IMR-90 (cell line): Measurements from ENCODE around the gene LINS1. TPM values are rescaled to one million over a fixed set of nuclear protein-coding genes. Genes with fewer than 3 reads are reported as not detected.

Experiments
- ATAC-seq: fragments of 200-7000 bp; cut with Tn5 transposase; 2 replicates; pipeline ENCODE4 v1.9.1; 2020; ENCODE audit warnings: low read depth, mild to moderate bottlenecking, moderate library complexity
- BruUV-seq: library from RNA; stranded (reverse); fragments of 400-500 nt; replicated peaks from 2 replicates; lab custom pipeline; 2021; lab: Mats Ljungman, UMichigan
- CTCF ChIA-PET: fragments of 300-600 bp; formaldehyde crosslinking; extraction: SDS; loops from one replicate; lab custom pipeline; 2021; ENCODE audit warnings: antibody characterized with exemption; lab: Yijun Ruan, JAX
- POLR2A ChIA-PET: fragments of 300-600 bp; sonication (Branson Sonifier 250); formaldehyde crosslinking; loops from one replicate; lab custom pipeline; 2022; ENCODE audit warnings: antibody characterized with exemption; ENCODE audit not compliant: unreplicated experiment; lab: Charles Lee
- DNase-seq: peaks from one replicate; pipeline ENCODE4 v3.0.0; 2013
- H2AFZ ChIP-seq: replicated peaks from 2 replicates; pipeline ENCODE3; 2013; ENCODE audit warnings: low read length, mild to moderate bottlenecking; ENCODE audit not compliant: poor library complexity
- H2AK5ac ChIP-seq: 2 replicates; pipeline ENCODE4 v1.6.1; 2013; ENCODE audit warnings: low read depth, low read length, inconsistent platforms
- H2AK9ac ChIP-seq: replicated peaks from 2 replicates; pipeline ENCODE3; 2013; ENCODE audit warnings: mild to moderate bottlenecking, low read depth, low read length, moderate library complexity; ENCODE audit not compliant: poor library complexity
- H2BK120ac ChIP-seq: 2 replicates; pipeline ENCODE4 v1.6.1; 2013; ENCODE audit warnings: low read depth, low read length, inconsistent platforms
- H2BK15ac ChIP-seq: 3 replicates; pipeline ENCODE4 v1.6.1; 2013; ENCODE audit warnings: low read depth, low read length, inconsistent platforms
- H2BK20ac ChIP-seq: 2 replicates; pipeline ENCODE4 v1.6.1; 2013; ENCODE audit warnings: low read depth, mild to moderate bottlenecking, inconsistent platforms, low read length, moderate library complexity
- H2BK5ac ChIP-seq: 2 replicates; pipeline ENCODE4 v1.6.1; 2013; ENCODE audit warnings: mild to moderate bottlenecking, low read depth, low read length, inconsistent platforms; ENCODE audit not compliant: poor library complexity, severe bottlenecking
- H3K14ac ChIP-seq: replicated peaks from 2 replicates; pipeline ENCODE4 v1.6.1; 2013; ENCODE audit warnings: low read depth, low read length, inconsistent platforms
- H3K18ac ChIP-seq: 2 replicates; pipeline ENCODE4 v1.6.1; 2013; ENCODE audit warnings: low read depth, low read length, control low read depth
- H3K23ac ChIP-seq: 2 replicates; pipeline ENCODE4 v1.6.1; 2013; ENCODE audit warnings: low read depth, low read length, inconsistent platforms
- H3K27ac ChIP-seq: 2 replicates; pipeline ENCODE4 v1.5.1; 2013; ENCODE audit warnings: mild to moderate bottlenecking, control low read depth, low read length; ENCODE audit not compliant: insufficient read depth
- H3K27me3 ChIP-seq: 2 replicates; pipeline ENCODE4 v1.6.1; 2013; ENCODE audit warnings: low read length; ENCODE audit not compliant: control insufficient read depth, insufficient read depth
- H3K36me3 ChIP-seq: 2 replicates; pipeline ENCODE4 v1.6.1; 2013; ENCODE audit warnings: low read length, mixed read lengths; ENCODE audit not compliant: control insufficient read depth, insufficient read depth
- H3K4ac ChIP-seq: 2 replicates; pipeline ENCODE4 v1.6.1; 2013; ENCODE audit warnings: low read depth, low read length, inconsistent platforms
- H3K4me1 ChIP-seq: 2 replicates; pipeline ENCODE4 v1.6.1; 2013; ENCODE audit warnings: low read length, mixed read lengths; ENCODE audit not compliant: control insufficient read depth, insufficient read depth
- H3K4me2 ChIP-seq: 2 replicates; pipeline ENCODE4 v1.6.1; 2013; ENCODE audit warnings: low read depth, mild to moderate bottlenecking, control low read depth, low read length, moderate library complexity
- H3K4me3 ChIP-seq: 2 replicates; pipeline ENCODE4 v1.5.1; 2013; ENCODE audit warnings: low read depth, mild to moderate bottlenecking, control low read depth, low read length, moderate library complexity; ENCODE audit not compliant: insufficient read depth
- H3K56ac ChIP-seq: 2 replicates; pipeline ENCODE4 v1.6.1; 2013; ENCODE audit warnings: low read length, inconsistent platforms; ENCODE audit not compliant: insufficient read depth; ENCODE audit errors: extremely low read depth
- H3K79me1 ChIP-seq, 2 experiments: 2 replicates each; pipeline ENCODE4 v1.6.1; 2013; ENCODE audit warnings: low read length in 2 of 2, inconsistent platforms in 1 of 2, low read depth in 1 of 2
- H3K9ac ChIP-seq: 2 replicates; pipeline ENCODE4 v1.6.1; 2013; ENCODE audit warnings: low read depth, low read length, control low read depth
- H3K9me1 ChIP-seq: 2 replicates; pipeline ENCODE4 v1.6.1; 2013; ENCODE audit warnings: low read length, inconsistent platforms; ENCODE audit not compliant: insufficient read depth
- H3K9me3 ChIP-seq: 2 replicates; pipeline ENCODE4 v1.6.1; 2013; ENCODE audit warnings: low read length; ENCODE audit not compliant: control insufficient read depth, insufficient read depth
- H4K20me1 ChIP-seq: 2 replicates; pipeline ENCODE4 v1.6.1; 2013; ENCODE audit warnings: low read length, inconsistent platforms; ENCODE audit not compliant: insufficient read depth
- H4K5ac ChIP-seq: 2 replicates; pipeline ENCODE4 v1.6.1; 2013; ENCODE audit warnings: mild to moderate bottlenecking, low read depth, low read length, control low read depth
- H4K8ac ChIP-seq, 2 experiments: 2 replicates each; pipeline ENCODE4 v1.6.1; 2013; ENCODE audit warnings: low read depth in 2 of 2, low read length in 2 of 2, control low read depth in 1 of 2, inconsistent platforms in 1 of 2
- H4K91ac ChIP-seq: 2 replicates; pipeline ENCODE4 v1.6.1; 2013; ENCODE audit warnings: low read depth, low read length, inconsistent platforms; ENCODE audit not compliant: insufficient read depth
- BHLHE40 ChIP-seq: fragments of 150-350 bp; IDR thresholded peaks from 2 replicates; pipeline ENCODE4 v1.6.1; 2016; ENCODE audit warnings: mild to moderate bottlenecking, low read depth, low read length
- CHD1 ChIP-seq: IDR thresholded peaks from 2 replicates; pipeline ENCODE4 v1.6.1; 2012; ENCODE audit warnings: low read depth, low read length, improper control_type of control experiment
- FOS ChIP-seq: fragments of 150-350 bp; IDR thresholded peaks from 2 replicates; pipeline ENCODE4 v1.6.1; 2016; ENCODE audit warnings: low read depth, low read length
- MAZ ChIP-seq: IDR thresholded peaks from 2 replicates; pipeline ENCODE4 v1.6.1; 2012; ENCODE audit warnings: low read depth, mild to moderate bottlenecking, low read length, improper control_type of control experiment, moderate library complexity, borderline replicate concordance
- POLR2A ChIP-seq: IDR thresholded peaks from 2 replicates; pipeline ENCODE4 v1.6.1; 2012; ENCODE audit warnings: mild to moderate bottlenecking, low read depth, low read length
- RFX5 ChIP-seq: IDR thresholded peaks from 2 replicates; pipeline ENCODE4 v1.8.0; 2012; ENCODE audit warnings: low read depth, mild to moderate bottlenecking, low read length, moderate library complexity
- SMC3 ChIP-seq: fragments of 150-350 bp; IDR thresholded peaks from 2 replicates; pipeline ENCODE4 v1.6.1; 2016; ENCODE audit warnings: low read depth, mild to moderate bottlenecking, antibody characterized with exemption, low read length, moderate library complexity
- WGBS, 2 experiments: methylation state at CpG; one replicate each; pipeline versions ENCODE4 v1.1.5 to v1.1.7; 2013; ENCODE audit warnings: missing lambda C conversion rate in 2 of 2; ENCODE audit not compliant: insufficient read length in 1 of 2; ENCODE audit errors: extremely low coverage in 2 of 2; 5-methylcytosine and 5-hydroxymethylcytosine counted together
- dilution Hi-C: fragments of 300-500 bp; cut with HindIII; formaldehyde crosslinking; loops from one replicate; pipeline ENCODE4 v1.14.3; 2018; ENCODE audit warnings: low sequenced_read_pairs; ENCODE audit not compliant: unreplicated experiment
- in situ Hi-C: fragments of 300-500 bp; cut with MboI; formaldehyde crosslinking; loops from 3 replicates; pipeline ENCODE4 v1.14.3; 2019; ENCODE audit warnings: low sequenced_read_pairs, inconsistent platforms, mixed read lengths
- intact Hi-C: fragments of 100-400 bp; cut with micrococcal nuclease; formaldehyde crosslinking; loops from 2 replicates; pipeline ENCODE4 v1.10.0; 2022
- polyA plus RNA-seq, 3 experiments: library from polyadenylated mRNA; depleted of rRNA; stranded (reverse); fragments of >200 nt; gene quantifications; 2 replicates each; pipeline ENCODE4 v1.2.3, GENCODE V29; 2012; ENCODE audit warnings: low replicate concordance in 1 of 3
- total RNA-seq: library from RNA; depleted of rRNA; stranded (reverse); fragments of >200 nt; gene quantifications from 2 replicates; pipeline ENCODE4 v1.2.3, GENCODE V29; 2012
- TF ChIP-seq, protein P1 (sequence below): fragments of 150-350 bp; IDR thresholded peaks from 2 replicates; pipeline ENCODE4 v1.6.1; 2016; ENCODE audit warnings: low read depth, mild to moderate bottlenecking, low read length, moderate library complexity, borderline replicate concordance
- TF ChIP-seq, protein P2 (sequence below): fragments of 150-350 bp; IDR thresholded peaks from 2 replicates; pipeline ENCODE4 v1.6.1; 2017; ENCODE audit warnings: mild to moderate bottlenecking, antibody characterized with exemption, low read length, low read depth

The LINS1 gene
- total and polyA plus RNA-seq, 2 of the 4 experiments (the other 2 are of a cell fraction) = 6.9 to 10.6 TPM

DNA sequence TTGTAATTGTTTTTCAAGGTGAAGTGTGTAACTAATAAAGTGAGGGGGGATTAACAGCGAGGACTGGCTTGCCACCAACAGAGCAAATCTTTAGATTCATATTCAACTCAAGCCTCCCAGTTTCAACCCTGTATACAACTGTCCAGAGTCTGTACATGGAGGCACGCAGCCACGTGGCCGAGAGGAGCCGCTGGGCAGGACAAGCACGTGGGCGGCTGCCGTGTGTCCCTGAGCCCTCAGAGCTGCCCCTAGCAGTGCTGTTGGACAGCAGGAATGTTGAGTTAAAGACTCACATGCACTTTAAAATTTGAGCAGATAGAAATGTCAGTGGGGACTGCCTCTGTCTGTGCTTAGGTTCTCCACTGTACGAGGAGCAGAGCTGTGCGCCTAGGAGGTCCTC lies 29.8 kb upstream of the LINS1 start:
- H3K9me3 ChIP-seq = no peaks in the 10 kb centered on the region
- no peak overlapping the region for H3K23ac ChIP-seq
- no peak overlapping the region for H3K4me3 ChIP-seq
- no TSS peak for BruUV-seq
- dilution Hi-C loops (loop anchor here (25.0 kb wide), 1 partner anchor 380 kb away; no protein-coding TSS in a partner anchor), in situ Hi-C loops (loop anchor here (10.0 kb wide), 1 partner anchor 633 kb away; no protein-coding TSS in a partner anchor), intact Hi-C loops (no loop called here)
- no peak overlapping the region for H2BK5ac ChIP-seq
- H4K20me1 ChIP-seq = 0 out of 2 replicates have a peak, but pooled peaks cover 3% of the 10 kb centered on the region
- H4K91ac ChIP-seq = no peak overlapping the region
- peaks cover 16 to 48% of the 10 kb centered on the region in 2 experiments for H3K79me1 ChIP-seq
- H2AK9ac ChIP-seq = no peak overlapping the region
- CTCF ChIA-PET = no interaction called here
- H3K9me1 ChIP-seq = no peaks in the 10 kb centered on the region
- H3K14ac ChIP-seq = no peak overlapping the region
- ATAC-seq (no peak), DNase-seq (no peak)
- H2BK120ac ChIP-seq = no peak overlapping the region
- no peak overlapping the region for H3K9ac ChIP-seq
- 100% methylated on average over 4 of the region's 10 CpGs; no CpG with 5 or more reads in 1 of the 2 experiments for WGBS, 2 experiments
- POLR2A ChIA-PET = no interaction called here
- no peak overlapping the region for H3K4me2 ChIP-seq
- H3K27me3 ChIP-seq = no peaks in the 10 kb centered on the region
- TF ChIP-seq MAZ (no peak), FOS (no peak), RFX5 (no peak), SMC3 (no peak), BHLHE40 (no peak), POLR2A (no peak), CHD1 (no peak)
- TF ChIP-seq, protein P1, sequence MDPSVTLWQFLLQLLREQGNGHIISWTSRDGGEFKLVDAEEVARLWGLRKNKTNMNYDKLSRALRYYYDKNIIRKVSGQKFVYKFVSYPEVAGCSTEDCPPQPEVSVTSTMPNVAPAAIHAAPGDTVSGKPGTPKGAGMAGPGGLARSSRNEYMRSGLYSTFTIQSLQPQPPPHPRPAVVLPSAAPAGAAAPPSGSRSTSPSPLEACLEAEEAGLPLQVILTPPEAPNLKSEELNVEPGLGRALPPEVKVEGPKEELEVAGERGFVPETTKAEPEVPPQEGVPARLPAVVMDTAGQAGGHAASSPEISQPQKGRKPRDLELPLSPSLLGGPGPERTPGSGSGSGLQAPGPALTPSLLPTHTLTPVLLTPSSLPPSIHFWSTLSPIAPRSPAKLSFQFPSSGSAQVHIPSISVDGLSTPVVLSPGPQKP = no peak
- TF ChIP-seq, protein P2, sequence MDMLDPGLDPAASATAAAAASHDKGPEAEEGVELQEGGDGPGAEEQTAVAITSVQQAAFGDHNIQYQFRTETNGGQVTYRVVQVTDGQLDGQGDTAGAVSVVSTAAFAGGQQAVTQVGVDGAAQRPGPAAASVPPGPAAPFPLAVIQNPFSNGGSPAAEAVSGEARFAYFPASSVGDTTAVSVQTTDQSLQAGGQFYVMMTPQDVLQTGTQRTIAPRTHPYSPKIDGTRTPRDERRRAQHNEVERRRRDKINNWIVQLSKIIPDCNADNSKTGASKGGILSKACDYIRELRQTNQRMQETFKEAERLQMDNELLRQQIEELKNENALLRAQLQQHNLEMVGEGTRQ = no peak
- H4K5ac ChIP-seq = no peak overlapping the region
- H3K18ac ChIP-seq = no peak overlapping the region
- no peak overlapping the region for H2BK15ac ChIP-seq
- no peak overlapping the region for H2AK5ac ChIP-seq
- H2AFZ ChIP-seq = no peak overlapping the region
- no peak overlapping the region for H3K4ac ChIP-seq
- H3K27ac ChIP-seq = no peak overlapping the region
- no peak overlapping the region for H2BK20ac ChIP-seq
- H4K8ac ChIP-seq = no peak overlapping the region
- H3K4me1 ChIP-seq = no peaks in the 10 kb centered on the region; the same call in 1 of the 2 replicates
- no peak overlapping the region for H3K56ac ChIP-seq
- peaks cover 19% of the 10 kb centered on the region for H3K36me3 ChIP-seq
